Breast epithelium (tissue), 4 donors: ENCODE results near the gene PSMG1. TPM values are rescaled to one million over a fixed set of nuclear protein-coding genes. Genes with fewer than 3 reads are reported as not detected.

Source experiments
- DNase-seq, 2 donors: peaks; one replicate each; pipeline ENCODE4 v3.0.0-alpha.2; 2019; ENCODE audit warnings: low spot score in 2 of 2
- H3K27ac ChIP-seq, 2 donors: fragments of 200-600 bp; sonication (generic) in 1 of 2; one replicate each; pipeline ENCODE4 v1.5.1; 2016 to 2019; ENCODE audit warnings: mild to moderate bottlenecking in 1 of 2
- H3K27me3 ChIP-seq, 2 donors: fragments of 200-600 bp; sonication (generic) in 1 of 2; one replicate each; pipeline versions ENCODE4 v1.5.1 to v1.6.0; 2017 to 2019; ENCODE audit warnings: control low read depth in 1 of 2, mild to moderate bottlenecking in 1 of 2
- H3K36me3 ChIP-seq: fragments of 200-600 bp; one replicate; pipeline ENCODE4 v1.5.1; 2019
- H3K4me1 ChIP-seq, 2 donors: fragments of 200-600 bp; sonication (generic); one replicate each; pipeline ENCODE4 v1.5.1; 2016 to 2019; ENCODE audit warnings: control low read depth in 1 of 2
- H3K4me3 ChIP-seq, 3 donors: fragments of 200-600 bp; sonication (generic); 1 replicate in 2 of 3; 2 replicates in 1 of 3; pipeline ENCODE4 v1.5.1; 2016 to 2019; ENCODE audit warnings: mild to moderate bottlenecking in 3 of 3, moderate library complexity in 2 of 3
- H3K9me3 ChIP-seq, 2 donors: fragments of 200-600 bp; sonication (generic) in 1 of 2; one replicate each; pipeline ENCODE4 v1.5.1; 2016 to 2019; ENCODE audit warnings: control low read depth in 1 of 2
- POLR2A ChIP-seq: fragments of 450-650 bp; IDR thresholded peaks from one replicate; pipeline ENCODE4 v1.6.1; 2016; ENCODE audit warnings: antibody characterized with exemption, mild to moderate bottlenecking, moderate library complexity
- POLR2AphosphoS5 ChIP-seq, 3 donors: sonication (generic); formaldehyde crosslinking; IDR thresholded peaks; one replicate each; pipeline ENCODE4 v1.6.1; 2017; ENCODE audit warnings: antibody characterized with exemption in 3 of 3
- intact Hi-C: fragments of 100-400 bp; cut with DNase I; formaldehyde crosslinking; loops from one replicate; pipeline ENCODE4 v1.15.1; 2023; ENCODE audit warnings: low total_unique reads
- total RNA-seq, 3 donors: library from RNA; depleted of rRNA; stranded (reverse); fragments of >200 nt; gene quantifications; one replicate each; pipeline ENCODE4 v1.1.0, GENCODE V29; 2016
- TF ChIP-seq, protein P1 (sequence below), 3 donors: fragments of 450-650 bp; IDR thresholded peaks; one replicate each; pipeline ENCODE4 v1.5.1; 2016 to 2017; ENCODE audit warnings: antibody characterized with exemption in 3 of 3, mild to moderate bottlenecking in 3 of 3, moderate library complexity in 3 of 3

The PSMG1 gene, protein sequence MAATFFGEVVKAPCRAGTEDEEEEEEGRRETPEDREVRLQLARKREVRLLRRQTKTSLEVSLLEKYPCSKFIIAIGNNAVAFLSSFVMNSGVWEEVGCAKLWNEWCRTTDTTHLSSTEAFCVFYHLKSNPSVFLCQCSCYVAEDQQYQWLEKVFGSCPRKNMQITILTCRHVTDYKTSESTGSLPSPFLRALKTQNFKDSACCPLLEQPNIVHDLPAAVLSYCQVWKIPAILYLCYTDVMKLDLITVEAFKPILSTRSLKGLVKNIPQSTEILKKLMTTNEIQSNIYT
- total RNA-seq: 10 to 100 TPM; 19.7 to 25.9 (median 24.7) TPM

DNA sequence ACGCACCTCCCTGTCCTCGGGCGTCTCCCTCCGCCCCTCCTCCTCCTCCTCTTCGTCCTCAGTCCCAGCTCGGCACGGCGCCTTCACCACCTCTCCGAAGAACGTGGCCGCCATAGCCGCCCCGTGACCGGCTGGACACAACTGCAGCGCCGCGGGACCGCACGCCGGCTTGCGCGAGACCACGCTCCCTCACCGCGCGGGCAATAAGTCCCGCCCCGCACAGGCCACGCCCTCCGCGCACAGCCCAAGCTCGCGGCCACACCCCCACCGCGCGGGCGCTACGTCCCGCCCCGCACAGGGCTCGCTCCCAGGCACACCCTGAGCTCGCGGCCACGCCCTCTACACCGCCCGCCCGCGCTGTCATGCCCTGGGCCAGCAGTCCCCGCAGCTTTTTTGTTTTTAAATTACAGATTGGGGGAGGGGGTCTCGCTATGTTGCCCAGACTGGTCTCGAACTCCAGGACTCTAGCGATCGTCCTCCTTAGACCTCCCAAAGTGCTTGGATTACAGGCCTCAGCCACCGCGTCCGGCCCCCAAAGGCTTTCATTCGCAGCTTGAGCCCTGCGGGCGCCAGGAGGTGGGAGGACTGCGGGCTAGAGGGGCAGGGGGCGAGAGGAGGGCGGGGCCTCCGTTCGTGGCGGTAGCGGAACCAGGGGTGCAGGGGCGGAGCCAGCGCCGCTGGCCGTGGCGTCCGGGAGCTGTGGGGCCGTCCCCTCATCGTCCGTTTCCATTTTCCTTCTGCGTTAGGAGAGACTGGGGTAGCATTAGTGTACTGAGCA is at the start of gene PSMG1:
Gene PSMG1 (minus strand): TSS at position 180 of the 778 bp plus-strand sequence. CDS start 66 bp downstream, at position 114.
- TF ChIP-seq, protein P1, sequence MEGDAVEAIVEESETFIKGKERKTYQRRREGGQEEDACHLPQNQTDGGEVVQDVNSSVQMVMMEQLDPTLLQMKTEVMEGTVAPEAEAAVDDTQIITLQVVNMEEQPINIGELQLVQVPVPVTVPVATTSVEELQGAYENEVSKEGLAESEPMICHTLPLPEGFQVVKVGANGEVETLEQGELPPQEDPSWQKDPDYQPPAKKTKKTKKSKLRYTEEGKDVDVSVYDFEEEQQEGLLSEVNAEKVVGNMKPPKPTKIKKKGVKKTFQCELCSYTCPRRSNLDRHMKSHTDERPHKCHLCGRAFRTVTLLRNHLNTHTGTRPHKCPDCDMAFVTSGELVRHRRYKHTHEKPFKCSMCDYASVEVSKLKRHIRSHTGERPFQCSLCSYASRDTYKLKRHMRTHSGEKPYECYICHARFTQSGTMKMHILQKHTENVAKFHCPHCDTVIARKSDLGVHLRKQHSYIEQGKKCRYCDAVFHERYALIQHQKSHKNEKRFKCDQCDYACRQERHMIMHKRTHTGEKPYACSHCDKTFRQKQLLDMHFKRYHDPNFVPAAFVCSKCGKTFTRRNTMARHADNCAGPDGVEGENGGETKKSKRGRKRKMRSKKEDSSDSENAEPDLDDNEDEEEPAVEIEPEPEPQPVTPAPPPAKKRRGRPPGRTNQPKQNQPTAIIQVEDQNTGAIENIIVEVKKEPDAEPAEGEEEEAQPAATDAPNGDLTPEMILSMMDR (IDR thresholded peaks at IDR 0.05): no peak
- peak; percentile 63 to 76 (median 75) for TF ChIP-seq POLR2AphosphoS5 (IDR thresholded peaks at IDR 0.05)
- DNase-seq: peak; percentile 91
- Histone ChIP-seq H3K4me1 (peaks cover 0 to 5% of the 10 kb centered on the region in 2 donors), H3K27me3 (no peaks in the 10 kb centered on the region), H3K9me3 (no peaks in the 10 kb centered on the region), H3K36me3 (no peaks in the 10 kb centered on the region), H3K27ac (peak within 1 kb of the TSS; percentile 94 to 96), H3K4me3 (peak within 1 kb of the TSS; percentile 72 to 88 (median 76))
- intact Hi-C loops: no loop called here

DNA sequence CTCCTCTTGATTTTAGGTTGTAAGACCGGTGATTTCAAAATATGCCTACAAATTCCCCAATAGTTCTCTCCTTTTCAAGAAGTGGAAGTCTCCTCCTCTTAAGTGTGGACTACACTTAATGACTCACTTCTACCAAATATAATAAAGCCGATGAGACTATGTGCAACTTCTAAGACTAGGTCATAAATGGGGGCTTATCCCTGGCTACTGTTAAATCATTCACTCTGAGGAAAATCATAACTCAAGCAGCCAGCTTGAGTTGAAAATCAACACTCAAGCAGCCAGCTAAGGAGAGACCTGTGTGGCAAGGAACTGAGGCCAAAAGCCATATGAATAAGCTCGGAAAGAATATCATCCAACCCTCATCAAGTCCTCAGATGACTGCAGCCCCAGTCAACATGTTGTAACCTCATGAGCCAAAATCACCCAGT is 49.6 kb upstream of the PSMG1 start:
- intact Hi-C loops: no loop called here
- H3K4me1 ChIP-seq: no peaks in the 10 kb centered on the region
- H3K36me3 ChIP-seq: no peaks in the 10 kb centered on the region
- H3K9me3 ChIP-seq: no peaks in the 10 kb centered on the region
- no peak for DNase-seq
- no peaks in the 10 kb centered on the region for H3K27me3 ChIP-seq
- TF ChIP-seq, protein P1 (IDR thresholded peaks at IDR 0.05): no peak
- TF ChIP-seq POLR2AphosphoS5 (IDR thresholded peaks at IDR 0.05) (no peak), POLR2A (no peak)
- no peak overlapping the region for H3K27ac ChIP-seq
- H3K4me3 ChIP-seq: no peak overlapping the region

DNA sequence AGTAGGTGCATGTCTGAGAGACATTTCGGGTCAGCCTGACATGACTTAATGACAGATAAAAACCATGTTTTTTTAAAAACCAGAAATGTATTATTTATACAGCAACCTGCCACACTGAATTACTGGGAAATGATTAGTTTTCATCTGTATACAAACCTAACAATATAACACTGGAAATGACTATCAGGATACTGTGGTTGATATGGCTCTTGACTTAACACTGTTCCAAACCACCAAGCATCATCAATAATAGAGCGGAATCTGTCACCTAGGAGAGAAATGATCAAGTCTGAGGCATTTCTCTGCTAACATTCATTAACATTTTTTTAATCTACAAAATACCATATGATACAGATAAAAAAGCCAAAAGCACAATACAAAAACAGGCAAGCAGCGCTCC is 41.7 kb upstream of the PSMG1 start:
- no peaks in the 10 kb centered on the region for H3K9me3 ChIP-seq
- TF ChIP-seq POLR2A (no peak), POLR2AphosphoS5 (IDR thresholded peaks at IDR 0.05) (no peak)
- TF ChIP-seq, protein P1 (IDR thresholded peaks at IDR 0.05): no peak
- no peak overlapping the region for H3K27ac ChIP-seq
- DNase-seq: no peak
- no peak overlapping the region for H3K4me3 ChIP-seq
- H3K27me3 ChIP-seq: no peaks in the 10 kb centered on the region
- intact Hi-C loops: no loop called here
- no peaks in the 10 kb centered on the region for H3K4me1 ChIP-seq
- H3K36me3 ChIP-seq: no peaks in the 10 kb centered on the region

DNA sequence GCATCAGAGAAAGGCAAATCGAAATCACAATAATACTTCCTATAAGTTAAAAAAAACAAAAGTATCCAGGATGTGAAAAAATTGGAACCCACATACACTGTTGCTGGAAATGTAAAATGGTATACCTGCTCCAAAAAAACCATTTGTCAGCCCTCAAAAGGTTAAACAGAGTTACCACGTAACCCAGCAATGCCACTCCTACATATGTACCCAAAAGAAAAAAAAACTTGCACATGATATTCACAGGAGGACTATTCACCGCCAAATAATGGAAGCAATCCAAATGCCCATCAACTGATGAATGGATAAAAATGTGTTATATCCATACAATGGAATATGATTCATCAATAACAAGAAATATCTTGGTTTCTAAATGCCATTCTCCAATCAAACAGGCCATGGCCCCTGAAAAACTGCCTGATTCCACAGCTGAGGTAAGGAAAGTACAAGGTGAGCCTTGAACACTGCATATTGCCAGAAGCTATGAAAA is 38.8 kb upstream of the PSMG1 start:
- TF ChIP-seq, protein P1 (IDR thresholded peaks at IDR 0.05): no peak
- TF ChIP-seq POLR2A: no peak
- no peak for TF ChIP-seq POLR2AphosphoS5 (IDR thresholded peaks at IDR 0.05)
- Histone ChIP-seq H3K4me3 (no peak overlapping the region), H3K4me1 (no peaks in the 10 kb centered on the region), H3K36me3 (no peaks in the 10 kb centered on the region), H3K27me3 (no peaks in the 10 kb centered on the region), H3K9me3 (no peaks in the 10 kb centered on the region), H3K27ac (no peak overlapping the region)
- intact Hi-C loops: no loop called here
- no peak for DNase-seq
